Dermis microvascular lymphatic vessel endothelial cell (primary cell): Measurements from ENCODE around the gene ATG9B. TPM values are rescaled to one million over a fixed set of nuclear protein-coding genes. Genes with fewer than 3 reads are reported as not detected.

Source experiments
- DNase-seq, 2 donors: peaks; one replicate each; pipeline versions ENCODE4 v3.0.0 to v3.0.0-alpha.2; 2010; ENCODE audit warnings: low read depth in 2 of 2
- total RNA-seq: library from RNA; depleted of rRNA; stranded (reverse); fragments of >200 nt; gene quantifications from 2 replicates; pipeline ENCODE4 v1.2.1, GENCODE V29; 2014

Gene ATG9B
- total RNA-seq, 1 donor from 2014 or later = under 0.01 TPM

DNA sequence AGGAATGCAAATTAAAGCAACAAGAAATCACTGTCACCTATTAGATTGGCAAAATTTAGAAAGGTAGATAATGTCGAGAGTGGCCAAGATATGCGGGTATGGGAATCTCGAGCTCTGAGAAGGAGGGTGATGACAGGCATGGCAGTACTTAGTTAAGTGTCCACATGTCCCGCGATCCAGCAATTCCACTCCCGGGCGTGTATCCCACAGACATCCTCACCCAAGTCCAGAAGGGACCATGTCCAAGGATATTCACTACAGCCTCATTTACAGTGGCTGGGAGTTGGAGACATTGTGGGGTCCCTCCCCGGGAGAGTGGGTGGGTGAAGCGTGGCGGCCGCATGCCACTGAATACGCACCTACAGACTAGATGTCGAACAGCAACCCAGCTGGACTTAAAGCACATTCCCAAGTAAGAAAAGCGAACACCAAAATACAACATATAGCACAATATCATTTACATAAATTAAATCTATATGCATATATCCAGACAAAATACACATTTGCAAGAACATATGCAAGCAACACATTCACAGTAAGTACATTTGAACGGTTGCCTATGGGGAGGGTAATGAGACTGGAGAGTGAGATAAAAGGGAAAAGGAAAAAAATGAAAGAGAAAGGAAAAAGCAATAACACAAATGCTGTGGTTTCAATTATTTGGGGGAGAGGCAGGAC lies 56.1 kb downstream of the ATG9B start:
- DNase-seq = no peak

DNA sequence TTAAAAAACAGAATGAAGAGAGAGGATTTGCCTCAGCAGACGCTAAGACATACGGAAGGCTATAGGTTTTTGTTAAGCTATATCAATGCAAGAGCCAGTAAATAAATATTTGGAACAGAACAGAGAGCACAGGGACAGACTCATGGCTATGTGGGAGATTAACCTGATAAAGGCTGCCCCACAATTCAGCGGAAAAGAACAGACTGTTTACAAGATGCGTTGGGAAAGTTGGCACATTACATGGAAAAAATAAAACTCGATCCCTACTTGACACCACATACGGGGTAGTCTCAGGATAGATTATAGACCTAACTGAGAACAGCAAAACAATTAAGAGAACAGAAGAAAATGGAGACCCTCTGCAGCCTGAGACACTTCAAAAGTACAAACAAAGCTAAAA lies 56.9 kb downstream of the ATG9B start:
- no peak for DNase-seq

DNA sequence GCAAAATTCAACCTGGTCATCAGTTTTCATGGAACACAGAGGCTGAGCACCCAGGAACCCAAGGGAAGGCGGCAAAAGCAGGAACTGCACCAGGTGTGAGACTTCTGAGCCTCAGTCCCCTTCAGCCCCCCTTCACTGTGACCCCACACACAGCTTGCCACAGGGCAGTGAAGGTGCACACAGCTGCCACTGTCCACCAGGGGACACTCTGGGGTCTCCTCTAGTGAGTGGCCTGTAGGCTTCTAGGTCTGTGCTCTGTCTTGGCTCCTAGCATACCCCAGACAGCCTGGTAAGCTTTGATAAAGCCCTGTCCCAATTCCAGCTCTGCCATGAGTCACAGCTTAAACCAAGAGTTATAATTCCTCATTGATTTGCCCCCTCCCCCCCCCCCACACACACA lies 58.3 kb downstream of the ATG9B start:
- peak in 1 of 2 donors; percentile 45 for DNase-seq

DNA sequence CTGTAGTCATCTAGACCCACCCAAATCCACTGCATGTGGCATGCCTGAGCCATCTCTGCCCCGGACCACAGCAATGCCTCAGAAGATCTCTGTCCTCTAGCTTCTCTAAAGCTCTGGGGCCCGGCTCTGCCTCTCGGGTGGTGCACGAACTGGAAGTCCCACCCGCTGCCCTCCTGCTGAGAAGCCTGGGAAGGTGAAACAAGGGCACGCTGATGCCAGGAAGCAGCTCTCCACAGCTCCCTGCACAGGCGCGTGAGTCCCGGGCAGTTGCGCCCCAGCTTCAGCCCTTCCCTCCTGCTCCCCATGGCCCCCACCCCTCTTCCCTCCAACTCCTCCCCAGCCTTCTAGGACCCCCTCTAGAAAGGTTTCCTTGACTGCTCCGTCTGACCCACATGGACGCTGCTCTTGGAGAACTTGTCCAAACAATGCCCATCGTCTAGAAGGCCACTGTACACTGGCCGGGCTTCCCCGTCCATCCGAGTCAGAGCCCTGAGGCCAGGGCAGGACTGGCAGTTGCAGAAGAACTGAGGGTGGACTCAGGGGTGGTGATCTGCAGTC lies 58.9 kb downstream of the ATG9B start:
- no peak for DNase-seq

Other genes with a start within 250 kb of the ATG9B start
- not detected in 2 replicates for gene TMEM176B, start 224.1 kb downstream of the ATG9B start, total RNA-seq
- gene TMEM176A, start 223.7 kb downstream of the ATG9B start, total RNA-seq = not detected in 2 replicates
- not detected in 2 replicates for gene AOC1, start 172.0 kb downstream of the ATG9B start, total RNA-seq
- 0.13 TPM in 1 of 2 replicates, not detected in the other for gene KCNH2, start 46.2 kb downstream of the ATG9B start, total RNA-seq
- 28.4 and 31.6 TPM in 2 replicates for gene NOS3, start 33.5 kb downstream of the ATG9B start, total RNA-seq
- 13.9 and 14.0 TPM in 2 replicates for gene ABCB8, start 4.0 kb upstream of the ATG9B start, total RNA-seq
- gene ASIC3, start 24.0 kb upstream of the ATG9B start, total RNA-seq = under 0.01 and 0.13 TPM in 2 replicates
- 14.7 and 17.3 TPM in 2 replicates for gene CDK5, start 33.4 kb upstream of the ATG9B start, total RNA-seq
- gene SLC4A2, start 35.1 kb upstream of the ATG9B start, total RNA-seq = 41.3 and 68.3 TPM in 2 replicates
- gene FASTK, start 56.3 kb upstream of the ATG9B start, total RNA-seq = 43.9 and 49.3 TPM in 2 replicates
- 14.8 and 16.7 TPM in 2 replicates for gene TMUB1, start 59.0 kb upstream of the ATG9B start, total RNA-seq
- 43.8 and 69.4 TPM in 2 replicates for gene AGAP3, start 62.0 kb upstream of the ATG9B start, total RNA-seq
- not detected in 2 replicates for gene GBX1, start 143.2 kb upstream of the ATG9B start, total RNA-seq
- gene ASB10, start 162.8 kb upstream of the ATG9B start, total RNA-seq = not detected in 2 replicates
- gene H2BK1, start 186.0 kb upstream of the ATG9B start, total RNA-seq = not detected in 2 replicates
- gene ABCF2, start 202.7 kb upstream of the ATG9B start, total RNA-seq = 44.5 and 48.0 TPM in 2 replicates
- gene CHPF2, start 208.0 kb upstream of the ATG9B start, total RNA-seq = 29.4 and 45.1 TPM in 2 replicates
- gene SMARCD3, start 224.2 kb upstream of the ATG9B start, total RNA-seq = 1.8 and 3.2 TPM in 2 replicates